ENCODE results near the gene PHEX. TPM values are rescaled to one million over a fixed set of nuclear protein-coding genes. Genes with fewer than 3 reads are reported as not detected.
"Not testable (repeated sequence)": the region's sequence is repeated elsewhere in the genome, so short reads cannot be mapped to it uniquely, and the experiment has no call there.

Gene PHEX
- total RNA-seq, 1 experiment from 2014 or later: 0.16 TPM

- Histone ChIP-seq H3K36me3 (no peaks in the 10 kb centered on the region), H3K27ac (no peak overlapping the region), H3K27me3 (replicated peaks) (no peaks in the 10 kb centered on the region), H3K4me3 (no peak overlapping the region), H3K4me1 (replicated peaks) (no peaks in the 10 kb centered on the region), H3K9me3 (replicated peaks) (no peaks in the 10 kb centered on the region)
- no peak for DNase-seq (ENCODE audit: low read depth in 1 of 2, low spot score in 2 of 2)
Observed at GRCh38 chrX:22203186-22203585, 171.1 kb downstream of the PHEX start.

- no peak for DNase-seq (ENCODE audit: low read depth in 1 of 2, low spot score in 2 of 2)
- H3K4me3 ChIP-seq: no peak overlapping the region
- H3K27ac ChIP-seq: no peak overlapping the region
- H3K27me3 ChIP-seq (replicated peaks): no peaks in the 10 kb centered on the region
- H3K4me1 ChIP-seq (replicated peaks): no peaks in the 10 kb centered on the region
- H3K9me3 ChIP-seq (replicated peaks): no peaks in the 10 kb centered on the region
- H3K36me3 ChIP-seq: no peaks in the 10 kb centered on the region
Observed at GRCh38 chrX:22206781-22207180, 174.7 kb downstream of the PHEX start.

- Histone ChIP-seq H3K27me3 (replicated peaks) (no peaks in the 10 kb centered on the region), H3K4me3 (no peak overlapping the region), H3K9me3 (replicated peaks) (no peaks in the 10 kb centered on the region), H3K27ac (no peak overlapping the region), H3K36me3 (no peaks in the 10 kb centered on the region), H3K4me1 (replicated peaks) (no peaks in the 10 kb centered on the region)
- no peak for DNase-seq (ENCODE audit: low read depth in 1 of 2, low spot score in 2 of 2)
Observed at GRCh38 chrX:22220941-22221340, 188.8 kb downstream of the PHEX start.

- H3K4me3 ChIP-seq: no peak overlapping the region
- no peaks in the 10 kb centered on the region for H3K27me3 ChIP-seq (replicated peaks)
- DNase-seq (ENCODE audit: low read depth in 1 of 2, low spot score in 2 of 2): no peak
- no peaks in the 10 kb centered on the region for H3K36me3 ChIP-seq
- H3K9me3 ChIP-seq (replicated peaks): no peaks in the 10 kb centered on the region
- no peak overlapping the region for H3K27ac ChIP-seq
- no peaks in the 10 kb centered on the region for H3K4me1 ChIP-seq (replicated peaks)
Observed at GRCh38 chrX:22234380-22234779, 202.3 kb downstream of the PHEX start.

- DNase-seq (ENCODE audit: low read depth in 1 of 2, low spot score in 2 of 2): no peak
- Histone ChIP-seq H3K36me3 (no peaks in the 10 kb centered on the region), H3K4me1 (replicated peaks) (no peaks in the 10 kb centered on the region), H3K4me3 (no peak overlapping the region), H3K9me3 (replicated peaks) (no peaks in the 10 kb centered on the region), H3K27ac (no peak overlapping the region), H3K27me3 (replicated peaks) (no peaks in the 10 kb centered on the region)
Observed at GRCh38 chrX:22237479-22237878, 205.4 kb downstream of the PHEX start.

- no peak for DNase-seq (ENCODE audit: low read depth in 1 of 2, low spot score in 2 of 2)
- Histone ChIP-seq H3K36me3 (no peaks in the 10 kb centered on the region), H3K27me3 (replicated peaks) (no peaks in the 10 kb centered on the region), H3K4me1 (replicated peaks) (peaks cover 20% of the 10 kb centered on the region), H3K4me3 (no peak overlapping the region), H3K9me3 (replicated peaks) (no peaks in the 10 kb centered on the region), H3K27ac (peak overlapping the region; percentile 69)
Observed at GRCh38 chrX:22246620-22247019, 214.5 kb downstream of the PHEX start.

GRCh38 chrX:22247169-22247568, 215.0 kb downstream of the PHEX start:
- no peaks in the 10 kb centered on the region for H3K27me3 ChIP-seq (replicated peaks)
- DNase-seq (ENCODE audit: low read depth in 1 of 2, low spot score in 2 of 2): peak in 1 of 2 experiments; percentile 33
- no peak overlapping the region for H3K4me3 ChIP-seq
- no peaks in the 10 kb centered on the region for H3K9me3 ChIP-seq (replicated peaks)
- no peaks in the 10 kb centered on the region for H3K36me3 ChIP-seq
- peaks cover 22% of the 10 kb centered on the region for H3K4me1 ChIP-seq (replicated peaks)
- H3K27ac ChIP-seq: peak overlapping the region; percentile 69

GRCh38 chrX:22248401-22248800, 216.3 kb downstream of the PHEX start:
- Histone ChIP-seq H3K27me3 (replicated peaks) (no peaks in the 10 kb centered on the region), H3K4me3 (no peak overlapping the region)
- no peak for DNase-seq (ENCODE audit: low read depth in 1 of 2, low spot score in 2 of 2)

GRCh38 chrX:22249371-22249770, 217.2 kb downstream of the PHEX start:
- no peaks in the 10 kb centered on the region for H3K27me3 ChIP-seq (replicated peaks)
- DNase-seq (ENCODE audit: low read depth in 1 of 2, low spot score in 2 of 2): peak in 1 of 2 experiments; percentile 8

More at GRCh38 chrX:22248401-22248800, 216.3 kb downstream of the PHEX start:
- Histone ChIP-seq H3K9me3 (replicated peaks) (no peaks in the 10 kb centered on the region), H3K27ac (no peak overlapping the region), H3K36me3 (no peaks in the 10 kb centered on the region), H3K4me1 (replicated peaks) (peaks cover 23% of the 10 kb centered on the region)

GRCh38 chrX:22268706-22269105, 236.6 kb downstream of the PHEX start:
- Histone ChIP-seq H3K4me3 (no peak overlapping the region), H3K27me3 (replicated peaks) (no peaks in the 10 kb centered on the region), H3K36me3 (no peaks in the 10 kb centered on the region), H3K4me1 (replicated peaks) (no peaks in the 10 kb centered on the region), H3K9me3 (replicated peaks) (no peaks in the 10 kb centered on the region), H3K27ac (no peak overlapping the region)
- DNase-seq (ENCODE audit: low read depth in 1 of 2, low spot score in 2 of 2): no peak

More at GRCh38 chrX:22249371-22249770, 217.2 kb downstream of the PHEX start:
- H3K4me3 ChIP-seq: no peak overlapping the region
- no peaks in the 10 kb centered on the region for H3K36me3 ChIP-seq
- no peaks in the 10 kb centered on the region for H3K9me3 ChIP-seq (replicated peaks)
- peaks cover 23% of the 10 kb centered on the region for H3K4me1 ChIP-seq (replicated peaks)
- H3K27ac ChIP-seq: no peak overlapping the region

GRCh38 chrX:22272613-22273012, 240.5 kb downstream of the PHEX start, which contains the start of gene CBLL2:
TSS of gene CBLL2 (plus strand) at chrX:22272913. CDS start at chrX:22272992, 79 bp downstream.
- Histone ChIP-seq H3K27me3 (replicated peaks) (no peaks in the 10 kb centered on the region), H3K36me3 (no peaks in the 10 kb centered on the region), H3K4me1 (replicated peaks) (no peaks in the 10 kb centered on the region), H3K9me3 (replicated peaks) (no peaks in the 10 kb centered on the region), H3K4me3 (no peak within 1 kb of the TSS), H3K27ac (no peak within 1 kb of the TSS)
- no peak for DNase-seq (ENCODE audit: low read depth in 1 of 2, low spot score in 2 of 2)

GRCh38 chrX:22273714-22274317, 241.7 kb downstream of the PHEX start:
- H3K36me3 ChIP-seq: no peaks in the 10 kb centered on the region
- H3K27ac ChIP-seq: no peak overlapping the region
- DNase-seq (ENCODE audit: low read depth in 1 of 2, low spot score in 2 of 2): no peak
- H3K27me3 ChIP-seq (replicated peaks): no peaks in the 10 kb centered on the region
- no peak overlapping the region for H3K4me3 ChIP-seq
- no peaks in the 10 kb centered on the region for H3K9me3 ChIP-seq (replicated peaks)
- H3K4me1 ChIP-seq (replicated peaks): no peaks in the 10 kb centered on the region

- Histone ChIP-seq H3K27ac (no peak overlapping the region), H3K9me3 (replicated peaks) (no peaks in the 10 kb centered on the region), H3K27me3 (replicated peaks) (no peaks in the 10 kb centered on the region), H3K4me3 (no peak overlapping the region), H3K4me1 (replicated peaks) (no peaks in the 10 kb centered on the region), H3K36me3 (no peaks in the 10 kb centered on the region)
- no peak for DNase-seq (ENCODE audit: low read depth in 1 of 2, low spot score in 2 of 2)
Observed at GRCh38 chrX:22276781-22277180, 244.7 kb downstream of the PHEX start.

GRCh38 chrX:22278375-22278774, 246.2 kb downstream of the PHEX start:
- no peak for DNase-seq (ENCODE audit: low read depth in 1 of 2, low spot score in 2 of 2)
- Histone ChIP-seq H3K27ac (no peak overlapping the region), H3K36me3 (no peaks in the 10 kb centered on the region), H3K4me1 (replicated peaks) (no peaks in the 10 kb centered on the region), H3K4me3 (no peak overlapping the region), H3K27me3 (replicated peaks) (no peaks in the 10 kb centered on the region), H3K9me3 (replicated peaks) (no peaks in the 10 kb centered on the region)

- DNase-seq (ENCODE audit: low read depth in 1 of 2, low spot score in 2 of 2); H3K36me3 ChIP-seq; H3K4me1 ChIP-seq (replicated peaks); H3K27me3 ChIP-seq (replicated peaks); H3K9me3 ChIP-seq (replicated peaks); H3K4me3 ChIP-seq; H3K27ac ChIP-seq: not testable (repeated sequence)
Observed at GRCh38 chrX:22289209-22289608, 257.1 kb downstream of the PHEX start.
